Left lung (tissue), 10 donors: ENCODE measurements around the gene FHIT. TPM values are rescaled to one million over a fixed set of nuclear protein-coding genes. Genes with fewer than 3 reads are reported as not detected.

Experiments
- ATAC-seq: fragments of 200-7000 bp; cut with Tn5 transposase; one replicate; pipeline ENCODE4 v1.9.1; 2020; ENCODE audit warnings: moderate library complexity
- DNase-seq, 4 donors: peaks; one replicate each; pipeline ENCODE4 v3.0.0-alpha.2; 2013 to 2020
- H3K27ac ChIP-seq, 2 donors: fragments of 200-600 bp; sonication (generic) in 1 of 2; one replicate each; pipeline versions ENCODE4 v1.5.0 to v1.8.0; 2020 to 2021
- H3K27me3 ChIP-seq, 2 donors: fragments of 200-600 bp; sonication (generic) in 1 of 2; one replicate each; pipeline versions ENCODE4 v1.5.0 to v1.8.0; 2020 to 2021
- H3K36me3 ChIP-seq, 2 donors: fragments of 200-600 bp; sonication (generic) in 1 of 2; one replicate each; pipeline versions ENCODE4 v1.5.0 to v1.8.0; 2020 to 2021
- H3K4me1 ChIP-seq, 2 donors: fragments of 200-600 bp; one replicate each; pipeline ENCODE4 v1.8.0; 2021
- H3K4me3 ChIP-seq, 2 donors: fragments of 200-600 bp; sonication (generic) in 1 of 2; one replicate each; pipeline versions ENCODE4 v1.5.0 to v1.8.0; 2020 to 2021; ENCODE audit warnings: mild to moderate bottlenecking in 1 of 2
- H3K9me3 ChIP-seq, 2 donors: fragments of 200-600 bp; sonication (generic) in 1 of 2; one replicate each; pipeline versions ENCODE4 v1.5.0 to v1.8.0; 2020 to 2021
- CTCF ChIP-seq, 2 donors: fragments of 200-600 bp; sonication (generic) in 1 of 2; IDR thresholded peaks; one replicate each; pipeline versions ENCODE4 v1.5.0 to v1.8.0; 2021; ENCODE audit warnings: antibody characterized with exemption in 2 of 2
- intact Hi-C, 2 donors: fragments of 100-400 bp; cut with DNase I; formaldehyde crosslinking; loops; one replicate each; pipeline versions ENCODE4 v1.11.2 to v1.14.2; 2022
- polyA plus RNA-seq, 6 donors: library from polyadenylated mRNA; unstranded; fragments of 120-200 nt; gene quantifications; one replicate each; pipeline ENCODE4 v1.2.1, GENCODE V29; 2013; ENCODE audit not compliant: insufficient read length in 6 of 6
- total RNA-seq, 2 donors: library from RNA; stranded (reverse); fragmentation: NEBNext Ultra II Directional; extraction: Animal tissue kit (Norgen Biotek cat#: 25700); gene quantifications; one replicate each; pipeline ENCODE4 v1.2.1, GENCODE V29; 2021
- donor health status: DM: no; HTN: yes; CAD: no.
- donor health status: DM: no; HTN: no; CAD: no.

Gene FHIT
- total and polyA plus RNA-seq, 8 donors, result 8.5 to 16.3 (median 9.7) TPM

- Histone ChIP-seq H3K36me3 (no peaks in the 10 kb centered on the region), H3K27me3 (no peaks in the 10 kb centered on the region), H3K9me3 (no peaks in the 10 kb centered on the region), H3K4me3 (no peak overlapping the region), H3K4me1 (no peaks in the 10 kb centered on the region), H3K27ac (no peak overlapping the region)
- intact Hi-C loops, result no loop called here
- DNase-seq (no peak), ATAC-seq (no peak)
- TF ChIP-seq CTCF (IDR thresholded peaks at IDR 0.05), result no peak
These were observed 899.8 kb downstream of the FHIT start for GRCh38 chr3:60351481-60351880.

GRCh38 chr3:60344340-60344739 lies 906.9 kb downstream of the FHIT start:
- Histone ChIP-seq H3K36me3 (no peaks in the 10 kb centered on the region), H3K27me3 (no peaks in the 10 kb centered on the region), H3K27ac (no peak overlapping the region), H3K4me3 (no peak overlapping the region), H3K4me1 (no peaks in the 10 kb centered on the region), H3K9me3 (no peaks in the 10 kb centered on the region)
- intact Hi-C loops, result no loop called here
- no peak for TF ChIP-seq CTCF (IDR thresholded peaks at IDR 0.05)
- ATAC-seq (no peak), DNase-seq (no peak)

- no peak for TF ChIP-seq CTCF (IDR thresholded peaks at IDR 0.05)
- Histone ChIP-seq H3K4me3 (no peak overlapping the region), H3K4me1 (no peaks in the 10 kb centered on the region), H3K36me3 (no peaks in the 10 kb centered on the region), H3K27ac (no peak overlapping the region), H3K9me3 (no peaks in the 10 kb centered on the region), H3K27me3 (no peaks in the 10 kb centered on the region)
- ATAC-seq (no peak), DNase-seq (no peak)
- intact Hi-C loops, result no loop called here
These were observed 907.4 kb downstream of the FHIT start for GRCh38 chr3:60343831-60344230.

GRCh38 chr3:60339304-60339703 lies 911.9 kb downstream of the FHIT start:
- ATAC-seq (no peak), DNase-seq (no peak)
- intact Hi-C loops, result no loop called here
- H3K27me3 ChIP-seq, result no peaks in the 10 kb centered on the region
- no peaks in the 10 kb centered on the region for H3K9me3 ChIP-seq
- no peak overlapping the region for H3K27ac ChIP-seq
- TF ChIP-seq CTCF (IDR thresholded peaks at IDR 0.05), result no peak
- H3K4me1 ChIP-seq, result no peaks in the 10 kb centered on the region
- no peak overlapping the region for H3K4me3 ChIP-seq
- no peaks in the 10 kb centered on the region for H3K36me3 ChIP-seq

- intact Hi-C loops, result no loop called here
- no peaks in the 10 kb centered on the region for H3K36me3 ChIP-seq
- no peak overlapping the region for H3K4me3 ChIP-seq
- ATAC-seq (no peak), DNase-seq (no peak)
- H3K4me1 ChIP-seq, result no peaks in the 10 kb centered on the region
- no peak for TF ChIP-seq CTCF (IDR thresholded peaks at IDR 0.05)
- H3K27ac ChIP-seq, result no peak overlapping the region
- H3K27me3 ChIP-seq, result no peaks in the 10 kb centered on the region
- H3K9me3 ChIP-seq, result no peaks in the 10 kb centered on the region
These were observed 913.8 kb downstream of the FHIT start for GRCh38 chr3:60337421-60337820.
